KMS-11 (cell line): Measurements from ENCODE around the gene MYO5C.

Experiments used
- H2AFZ ChIP-seq: fragments of 200-600 bp; sonication (generic); 2 replicates; pipeline ENCODE4 v1.6.1; 2016; ENCODE audit warnings: antibody characterized with exemption, mixed run types, low read depth
- H3K27ac ChIP-seq: fragments of 200-600 bp; sonication (generic); 2 replicates; pipeline ENCODE4 v1.6.1; 2016; ENCODE audit warnings: mild to moderate bottlenecking, mixed run types
- H3K27me3 ChIP-seq: fragments of 200-600 bp; sonication (generic); 2 replicates; pipeline ENCODE4 v1.6.1; 2017; ENCODE audit warnings: mild to moderate bottlenecking, low read depth, mixed run types, moderate library complexity; ENCODE audit not compliant: insufficient read depth
- H3K36me3 ChIP-seq: fragments of 200-600 bp; sonication (generic); 2 replicates; pipeline ENCODE4 v1.6.1; 2017; ENCODE audit warnings: mild to moderate bottlenecking, mixed run types; ENCODE audit not compliant: insufficient read depth
- H3K4me1 ChIP-seq: fragments of 200-600 bp; sonication (generic); 2 replicates; pipeline ENCODE4 v1.6.1; 2016; ENCODE audit warnings: mild to moderate bottlenecking, low read depth, mixed run types; ENCODE audit not compliant: poor library complexity, severe bottlenecking
- H3K4me2 ChIP-seq: fragments of 200-600 bp; sonication (generic); 2 replicates; pipeline ENCODE4 v1.7.0; 2016; ENCODE audit warnings: mild to moderate bottlenecking, mixed run types
- H3K4me3 ChIP-seq: fragments of 200-600 bp; sonication (generic); IDR thresholded peaks from 2 replicates; pipeline ENCODE4 v1.6.1; 2017; ENCODE audit warnings: low read depth, low read length, mixed read lengths; ENCODE audit not compliant: insufficient read depth
- H3K79me2 ChIP-seq: fragments of 200-600 bp; sonication (generic); 2 replicates; pipeline ENCODE4 v1.6.1; 2016; ENCODE audit warnings: low read depth, mixed run types; ENCODE audit not compliant: insufficient read depth
- H3K9ac ChIP-seq: fragments of 200-600 bp; sonication (generic); 2 replicates; pipeline ENCODE4 v1.6.1; 2016; ENCODE audit warnings: mild to moderate bottlenecking, mixed run types
- H4K20me1 ChIP-seq: fragments of 200-600 bp; sonication (generic); 2 replicates; pipeline ENCODE4 v1.6.1; 2016; ENCODE audit warnings: mild to moderate bottlenecking, mixed run types; ENCODE audit not compliant: insufficient read depth
- CTCF ChIP-seq: fragments of 200-600 bp; sonication (generic); conservative IDR thresholded peaks from 2 replicates; pipeline ENCODE4 v1.6.1; 2017; ENCODE audit warnings: low read depth, mild to moderate bottlenecking, antibody characterized with exemption, low read length, moderate library complexity, mixed read lengths

Gene MYO5C

GRCh38 chr15:52196891-52197290 lies 98.7 kb downstream of the MYO5C start:
- TF ChIP-seq CTCF, result no peak
- Histone ChIP-seq H3K79me2 (no peaks in the 10 kb centered on the region), H3K27me3 (no peaks in the 10 kb centered on the region), H3K4me3 (no peak overlapping the region), H3K27ac (no peak overlapping the region), H3K9ac (no peak overlapping the region), H3K36me3 (no peaks in the 10 kb centered on the region), H2AFZ (no peak overlapping the region), H4K20me1 (no peaks in the 10 kb centered on the region), H3K4me1 (no peaks in the 10 kb centered on the region), H3K4me2 (no peak overlapping the region)

GRCh38 chr15:52193791-52194190 lies 101.8 kb downstream of the MYO5C start:
- H3K27me3 ChIP-seq, result no peaks in the 10 kb centered on the region
- H3K27ac ChIP-seq, result no peak overlapping the region
- no peaks in the 10 kb centered on the region for H4K20me1 ChIP-seq
- H3K4me3 ChIP-seq, result no peak overlapping the region
- no peaks in the 10 kb centered on the region for H3K36me3 ChIP-seq
- H2AFZ ChIP-seq, result no peak overlapping the region
- H3K9ac ChIP-seq, result no peak overlapping the region
- TF ChIP-seq CTCF, result no peak
- H3K4me1 ChIP-seq, result no peaks in the 10 kb centered on the region
- H3K4me2 ChIP-seq, result no peak overlapping the region
- H3K79me2 ChIP-seq, result no peaks in the 10 kb centered on the region

GRCh38 chr15:52193321-52193720 lies 102.3 kb downstream of the MYO5C start:
- no peak overlapping the region for H3K27ac ChIP-seq
- no peak overlapping the region for H3K4me3 ChIP-seq
- no peaks in the 10 kb centered on the region for H3K79me2 ChIP-seq
- H3K36me3 ChIP-seq, result no peaks in the 10 kb centered on the region
- H3K4me1 ChIP-seq, result no peaks in the 10 kb centered on the region
- H4K20me1 ChIP-seq, result no peaks in the 10 kb centered on the region
- no peak overlapping the region for H2AFZ ChIP-seq
- TF ChIP-seq CTCF, result no peak
- H3K4me2 ChIP-seq, result no peak overlapping the region
- no peaks in the 10 kb centered on the region for H3K27me3 ChIP-seq
- no peak overlapping the region for H3K9ac ChIP-seq

- Histone ChIP-seq H4K20me1 (no peaks in the 10 kb centered on the region), H3K36me3 (no peaks in the 10 kb centered on the region), H3K4me2 (no peak within 1 kb of the TSS), H3K79me2 (no peaks in the 10 kb centered on the region), H3K27me3 (no peaks in the 10 kb centered on the region), H3K9ac (no peak within 1 kb of the TSS), H3K4me3 (no peak within 1 kb of the TSS), H2AFZ (no peak within 1 kb of the TSS), H3K27ac (no peak within 1 kb of the TSS), H3K4me1 (no peaks in the 10 kb centered on the region)
- TF ChIP-seq CTCF, result no peak
Observed at GRCh38 chr15:52191207-52191606, 104.4 kb downstream of the MYO5C start, which contains the start of gene GNB5. TSS of gene GNB5 (minus strand) at chr15:52191392. CDS start at chr15:52184676, 6,716 bp downstream.
